UCSD-AML1 (cell line): ENCODE results near the gene DUS2.

ENCODE experiments used
- DNase-seq: peaks from one replicate; lab custom pipeline; 2025; ENCODE audit not compliant: unreplicated experiment; lab: John Stamatoyannopoulos, UW

DUS2 gene

GRCh38 chr16:68041783-68042182 lies 18.7 kb downstream of the DUS2 start:
- no peak for DNase-seq

- DNase-seq, result no peak
These were observed 23.0 kb downstream of the DUS2 start for GRCh38 chr16:68046106-68046505.

GRCh38 chr16:68047987-68048386 lies 24.9 kb downstream of the DUS2 start:
- no peak for DNase-seq

- no peak for DNase-seq
These were observed 26.4 kb downstream of the DUS2 start for GRCh38 chr16:68049449-68049848.

- no peak for DNase-seq
These were observed 32.3 kb downstream of the DUS2 start for GRCh38 chr16:68055395-68055794.

GRCh38 chr16:68059804-68060203 lies 36.7 kb downstream of the DUS2 start:
- DNase-seq, result no peak

- DNase-seq, result no peak
These were observed 38.3 kb downstream of the DUS2 start for GRCh38 chr16:68061396-68061795.

- no peak for DNase-seq
These were observed 39.9 kb downstream of the DUS2 start for GRCh38 chr16:68062910-68063393.

GRCh38 chr16:68064791-68065365 lies 41.8 kb downstream of the DUS2 start:
- peak; percentile 65 for DNase-seq

- DNase-seq, result no peak
These were observed 42.7 kb downstream of the DUS2 start for GRCh38 chr16:68065716-68066305.

GRCh38 chr16:68066763-68067162 lies 43.7 kb downstream of the DUS2 start:
- DNase-seq, result no peak

GRCh38 chr16:68068926-68069325 lies 45.8 kb downstream of the DUS2 start:
- DNase-seq, result no peak

- DNase-seq, result peak; percentile 45
These were observed 46.6 kb downstream of the DUS2 start for GRCh38 chr16:68069511-68070248.

- no peak for DNase-seq
These were observed 47.2 kb downstream of the DUS2 start for GRCh38 chr16:68070249-68070730.

- DNase-seq, result no peak
These were observed 47.9 kb downstream of the DUS2 start for GRCh38 chr16:68070806-68071517.

- no peak for DNase-seq
These were observed 48.4 kb downstream of the DUS2 start for GRCh38 chr16:68071518-68071901.

- DNase-seq, result no peak
These were observed 49.1 kb downstream of the DUS2 start for GRCh38 chr16:68072038-68072695.

- DNase-seq, result no peak
These were observed 51.0 kb downstream of the DUS2 start for GRCh38 chr16:68073902-68074760.

- DNase-seq, result peak; percentile 80
These were observed 51.9 kb downstream of the DUS2 start for GRCh38 chr16:68074850-68075555.
